NCI-H748 (cell line): ENCODE data around the gene LRRC10.

Experiments
- DNase-seq: peaks from one replicate; lab custom pipeline; 2025; ENCODE audit not compliant: unreplicated experiment; lab: John Stamatoyannopoulos, UW

LRRC10 gene, protein sequence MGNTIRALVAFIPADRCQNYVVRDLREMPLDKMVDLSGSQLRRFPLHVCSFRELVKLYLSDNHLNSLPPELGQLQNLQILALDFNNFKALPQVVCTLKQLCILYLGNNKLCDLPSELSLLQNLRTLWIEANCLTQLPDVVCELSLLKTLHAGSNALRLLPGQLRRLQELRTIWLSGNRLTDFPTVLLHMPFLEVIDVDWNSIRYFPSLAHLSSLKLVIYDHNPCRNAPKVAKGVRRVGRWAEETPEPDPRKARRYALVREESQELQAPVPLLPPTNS

DNA sequence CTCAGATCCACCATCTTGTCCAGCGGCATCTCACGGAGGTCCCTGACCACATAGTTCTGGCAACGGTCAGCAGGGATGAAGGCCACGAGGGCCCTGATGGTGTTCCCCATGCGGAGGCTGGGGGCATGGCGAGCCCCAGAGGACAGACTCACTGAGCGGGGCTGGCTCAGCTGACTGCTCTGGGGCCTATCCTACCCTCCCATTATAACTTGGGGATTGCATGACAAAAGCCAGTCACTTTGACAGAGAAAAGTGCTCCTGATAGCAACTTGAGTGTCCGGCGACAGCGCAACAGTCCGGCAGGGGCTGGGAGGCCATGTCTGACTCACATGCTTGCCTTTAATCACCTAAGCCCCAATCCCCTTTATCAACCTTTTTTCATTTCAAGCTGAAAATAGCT is at the start of gene LRRC10:
TSS of gene LRRC10 (minus strand) at position 179 of the 400 bp plus-strand sequence. CDS start at position 110, 69 bp downstream.
- DNase-seq: no peak

- no peak for DNase-seq
These were observed 49.6 kb upstream of the LRRC10 start for GRCh38 chr12:69660164-69660863.

DNA sequence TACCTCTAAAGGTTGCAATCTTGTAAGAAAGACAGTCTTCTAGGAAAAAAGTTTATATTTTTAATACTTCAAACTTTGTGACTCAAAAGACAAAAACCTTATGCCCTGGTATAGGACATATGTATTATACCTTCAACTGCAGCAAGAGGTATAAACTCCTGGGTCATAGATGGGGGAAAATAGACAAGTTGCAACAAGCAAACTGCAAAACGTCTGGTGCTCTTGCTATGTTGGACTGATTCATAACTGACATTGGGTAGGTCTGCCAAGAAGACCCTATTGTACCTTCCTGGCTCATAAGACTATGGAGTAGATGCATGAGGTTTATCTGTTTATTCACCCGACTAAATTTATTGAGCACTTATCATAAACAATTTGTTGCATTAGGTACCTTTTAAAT is 47.5 kb upstream of the LRRC10 start:
- no peak for DNase-seq

- DNase-seq: no peak
These were observed 46.9 kb upstream of the LRRC10 start for GRCh38 chr12:69657376-69658137.

DNA sequence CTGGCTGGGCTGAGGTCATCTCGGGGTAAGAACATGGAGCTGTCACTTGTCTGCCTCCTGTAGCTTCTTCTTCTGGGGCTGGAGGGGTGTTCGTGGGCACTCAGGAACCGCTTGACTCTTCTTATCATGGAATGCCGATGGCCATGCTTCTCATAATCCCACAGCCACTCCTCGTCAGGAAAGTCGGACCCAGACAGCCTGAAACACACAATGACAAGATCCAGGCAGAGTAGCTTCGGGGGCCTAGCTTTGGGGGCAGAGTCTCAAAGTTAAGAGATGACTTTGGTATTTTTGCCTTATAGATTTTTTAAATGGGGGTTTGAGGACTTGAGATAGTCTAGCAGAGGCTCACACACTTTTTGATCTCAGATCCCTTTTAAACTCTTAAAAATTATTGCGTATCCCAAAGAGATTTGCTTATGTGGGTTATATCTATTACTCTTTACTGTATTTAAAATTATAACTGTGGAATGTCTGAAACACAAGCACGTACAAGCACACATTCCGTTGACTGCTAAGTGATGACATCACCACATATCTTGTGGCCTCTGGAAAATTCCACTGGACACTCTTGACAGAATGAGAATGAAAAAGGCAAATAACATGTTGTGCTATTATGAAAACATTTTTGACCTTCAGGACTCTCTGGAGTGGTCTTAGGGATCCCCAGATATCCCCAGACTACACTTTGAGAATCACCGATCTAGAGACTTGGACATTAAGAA is 45.1 kb upstream of the LRRC10 start:
- DNase-seq: no peak

DNA sequence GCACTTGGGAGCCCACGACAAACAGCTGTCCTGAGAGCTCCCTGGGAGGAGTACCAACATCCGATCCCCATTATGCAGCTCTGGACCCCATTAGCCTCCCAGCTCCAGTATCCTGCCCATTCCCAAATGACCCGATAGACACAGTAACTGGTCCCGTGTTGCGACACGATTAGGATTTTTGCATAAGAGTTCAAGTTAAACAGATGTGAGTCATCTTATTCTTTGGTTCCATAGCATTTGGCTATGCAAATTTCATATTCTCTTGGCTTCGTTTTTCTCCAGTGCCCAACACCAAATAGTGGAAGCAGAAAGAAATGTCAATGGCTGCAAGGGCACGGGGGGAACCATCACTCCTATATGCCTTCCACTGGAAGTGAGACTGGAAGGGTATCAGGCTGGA is 43.0 kb upstream of the LRRC10 start:
- no peak for DNase-seq

DNA sequence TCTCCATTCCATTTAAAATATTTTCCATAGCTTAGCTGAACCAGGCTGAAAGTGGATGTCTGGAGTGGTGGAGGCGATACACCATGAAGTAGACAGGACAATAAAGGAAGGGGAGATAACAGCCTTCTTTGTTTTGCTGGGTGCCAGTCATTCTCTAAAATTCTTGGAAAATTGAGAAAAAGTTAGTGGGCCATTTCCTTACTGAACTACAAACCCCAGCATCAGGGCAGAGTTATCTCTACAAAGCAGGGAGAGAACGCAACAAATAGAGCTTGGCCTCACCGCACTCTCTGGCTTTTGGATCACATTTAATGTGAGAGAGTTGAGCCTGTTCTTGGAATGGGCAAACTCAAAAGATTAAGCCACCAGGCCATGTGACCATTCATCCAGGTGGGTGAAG is 41.2 kb upstream of the LRRC10 start:
- DNase-seq: no peak

DNA sequence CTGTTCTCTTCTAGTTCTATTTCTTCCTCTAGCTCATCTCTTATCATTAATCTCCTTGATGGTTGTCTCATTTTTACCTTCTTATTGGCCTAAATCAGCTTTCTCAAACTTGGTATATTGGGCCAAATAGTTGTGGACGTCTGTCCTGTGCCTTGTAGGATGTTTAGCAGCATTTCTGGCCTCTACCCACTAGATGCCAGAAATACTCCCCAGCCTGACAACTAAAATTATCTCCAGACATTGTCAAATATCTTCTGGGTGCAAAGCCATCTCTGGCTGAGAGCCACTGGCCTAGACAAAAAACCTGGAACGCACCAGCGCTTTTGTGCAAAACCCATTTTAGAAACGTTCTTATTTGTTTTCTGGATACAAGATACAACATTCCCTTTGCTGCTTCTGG is 38.8 kb upstream of the LRRC10 start:
- no peak for DNase-seq

DNA sequence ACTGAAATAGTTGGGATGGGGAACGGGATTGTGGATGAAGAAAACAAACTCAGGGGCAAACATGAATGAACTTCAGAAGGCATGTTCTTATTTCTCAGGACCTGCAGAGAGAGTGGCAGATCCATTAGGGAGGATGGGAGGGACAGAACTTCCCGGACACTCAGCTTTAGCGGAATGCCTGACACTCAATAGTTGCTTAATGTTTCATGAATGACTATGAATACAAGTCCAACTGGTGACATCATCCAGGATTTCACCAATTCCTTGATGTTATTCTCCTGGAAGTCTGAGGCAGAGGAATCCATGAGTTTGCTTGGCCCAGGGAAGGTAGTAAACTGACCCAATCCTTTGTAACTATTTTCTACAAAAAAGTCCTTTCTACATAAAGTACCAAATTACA is 37.8 kb upstream of the LRRC10 start:
- DNase-seq: no peak

- DNase-seq: no peak
These were observed 36.5 kb upstream of the LRRC10 start for GRCh38 chr12:69647178-69647577.

DNA sequence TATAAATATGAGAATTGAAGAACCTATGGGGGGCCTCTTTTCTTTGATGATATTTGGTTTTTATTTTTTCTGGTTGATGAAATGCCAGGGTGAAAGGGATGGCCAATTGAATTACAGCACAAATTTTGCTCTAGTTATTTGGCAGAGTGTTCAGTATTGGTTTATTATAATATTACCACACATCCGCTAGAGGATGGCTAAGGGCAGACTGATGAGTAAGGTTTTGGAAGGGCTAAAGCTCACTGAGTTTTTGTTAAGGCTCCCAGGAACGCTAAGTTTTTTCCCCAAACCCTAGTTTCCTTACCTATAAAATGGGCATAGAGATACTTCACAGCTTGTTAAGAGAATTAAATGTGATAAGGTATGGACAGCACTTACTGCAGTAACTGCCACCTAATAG is 34.3 kb upstream of the LRRC10 start:
- no peak for DNase-seq

DNA sequence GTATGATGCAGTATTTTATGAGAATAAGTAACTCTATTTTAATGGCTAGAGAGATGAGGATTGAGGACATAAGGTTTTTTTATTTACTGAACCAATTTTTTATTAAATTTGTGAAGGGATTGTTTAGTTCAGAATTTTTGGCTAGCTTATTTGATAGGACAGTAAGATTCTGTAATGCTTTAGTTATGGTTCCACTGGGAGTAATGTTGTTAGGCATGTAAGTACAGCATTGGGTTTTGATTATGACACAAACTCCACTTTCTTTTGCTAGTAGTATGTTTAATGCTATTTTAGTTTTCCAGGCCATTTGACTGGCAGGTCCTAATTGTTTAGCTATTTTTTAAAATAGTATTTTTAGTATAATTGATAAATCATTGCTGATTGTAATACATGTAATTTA is 33.8 kb upstream of the LRRC10 start:
- DNase-seq: no peak

GRCh38 chr12:69642531-69642930 is 31.8 kb upstream of the LRRC10 start:
- DNase-seq: no peak

DNA sequence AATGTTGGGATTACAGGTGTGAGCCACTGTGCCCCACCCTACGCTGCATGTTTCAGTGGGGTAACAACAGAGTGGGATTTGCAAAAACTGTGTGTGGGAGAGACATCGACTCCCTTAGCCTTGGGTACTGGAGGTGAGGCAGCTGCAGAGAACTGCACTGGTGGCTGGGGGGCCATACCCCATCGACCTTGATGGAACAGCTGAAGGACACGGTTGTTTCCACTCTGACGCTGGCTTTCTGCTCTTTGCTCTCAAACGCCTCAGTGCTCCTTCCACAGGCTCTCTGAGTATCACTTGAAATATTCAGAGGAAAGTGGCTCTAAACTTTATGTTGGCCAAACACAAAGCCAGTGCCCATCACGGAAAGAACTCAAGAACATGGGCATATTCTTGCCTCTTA is 30.8 kb upstream of the LRRC10 start:
- DNase-seq: no peak

DNA sequence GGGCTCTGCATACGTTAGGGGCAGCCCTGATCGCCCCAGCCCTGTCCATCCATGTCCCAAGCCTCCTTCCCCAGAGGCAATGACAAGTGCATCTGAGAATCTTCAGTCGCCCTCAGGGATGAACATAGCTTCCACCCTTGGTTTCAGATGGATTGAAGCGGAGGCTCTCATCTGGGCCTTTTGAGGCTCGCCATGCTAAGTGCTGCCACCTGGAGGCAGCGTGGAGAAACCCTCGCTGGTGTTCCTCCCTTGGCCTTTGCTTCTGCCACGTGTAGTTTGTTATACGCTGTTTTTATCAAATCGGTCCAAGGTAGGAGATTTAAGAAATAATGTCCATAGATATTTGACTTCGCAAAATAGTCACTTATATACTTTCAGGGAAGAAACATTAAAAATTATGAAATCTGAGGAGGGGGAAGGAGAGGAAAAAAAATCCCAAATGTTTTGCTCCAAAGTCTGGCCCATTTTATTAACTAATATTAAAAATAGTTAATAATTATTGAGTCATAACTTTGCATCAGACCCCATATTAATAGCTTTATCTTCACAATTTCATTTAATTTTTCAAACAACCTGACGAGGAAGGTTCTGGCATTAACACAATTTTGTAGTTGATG is 28.8 kb upstream of the LRRC10 start:
- peak; percentile 69 for DNase-seq

- DNase-seq: peak; percentile 9
These were observed 22.4 kb upstream of the LRRC10 start for GRCh38 chr12:69633061-69633460.

- no peak for DNase-seq
These were observed 19.5 kb upstream of the LRRC10 start for GRCh38 chr12:69630191-69630590.

GRCh38 chr12:69627501-69627900 is 16.8 kb upstream of the LRRC10 start:
- DNase-seq: no peak

GRCh38 chr12:69623970-69624369 is 13.3 kb upstream of the LRRC10 start:
- no peak for DNase-seq

- DNase-seq: no peak
These were observed 10.8 kb upstream of the LRRC10 start for GRCh38 chr12:69621551-69621950.

DNA sequence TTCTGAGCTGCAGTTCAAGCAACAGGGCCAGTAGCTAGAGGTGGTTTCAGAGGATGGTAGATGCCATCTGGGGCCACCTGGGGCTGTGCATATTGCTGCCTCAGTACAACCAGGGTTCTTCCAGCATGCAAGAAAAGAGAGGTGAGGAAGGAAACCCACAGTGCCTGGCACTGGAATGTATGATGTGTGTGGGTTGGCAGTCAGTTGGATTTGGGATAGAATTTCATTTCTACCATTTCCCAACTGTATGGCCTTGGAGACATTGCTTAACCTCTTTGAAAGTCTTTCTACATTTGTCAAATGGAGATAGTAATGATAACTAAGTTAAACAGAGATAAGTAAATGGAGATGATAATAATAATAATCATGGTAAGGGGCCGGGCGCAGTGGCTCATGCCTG is 10.2 kb upstream of the LRRC10 start:
- no peak for DNase-seq
